WI38 (cell line): Measurements from ENCODE around the gene RAB36.

Experiments
- H3K4me3 ChIP-seq: 2 replicates; pipeline ENCODE4 v1.5.1; 2011; ENCODE audit warnings: low read depth, mild to moderate bottlenecking, control low read depth, low read length
- CTCF ChIP-seq: IDR thresholded peaks from 2 replicates; pipeline ENCODE4 v1.5.1; 2012; ENCODE audit warnings: low read depth, mild to moderate bottlenecking, control low read depth, low read length

The RAB36 gene

GRCh38 chr22:23157560-23158515, 12.6 kb downstream of the RAB36 start:
- no peak for TF ChIP-seq CTCF
- no peak overlapping the region for H3K4me3 ChIP-seq

DNA sequence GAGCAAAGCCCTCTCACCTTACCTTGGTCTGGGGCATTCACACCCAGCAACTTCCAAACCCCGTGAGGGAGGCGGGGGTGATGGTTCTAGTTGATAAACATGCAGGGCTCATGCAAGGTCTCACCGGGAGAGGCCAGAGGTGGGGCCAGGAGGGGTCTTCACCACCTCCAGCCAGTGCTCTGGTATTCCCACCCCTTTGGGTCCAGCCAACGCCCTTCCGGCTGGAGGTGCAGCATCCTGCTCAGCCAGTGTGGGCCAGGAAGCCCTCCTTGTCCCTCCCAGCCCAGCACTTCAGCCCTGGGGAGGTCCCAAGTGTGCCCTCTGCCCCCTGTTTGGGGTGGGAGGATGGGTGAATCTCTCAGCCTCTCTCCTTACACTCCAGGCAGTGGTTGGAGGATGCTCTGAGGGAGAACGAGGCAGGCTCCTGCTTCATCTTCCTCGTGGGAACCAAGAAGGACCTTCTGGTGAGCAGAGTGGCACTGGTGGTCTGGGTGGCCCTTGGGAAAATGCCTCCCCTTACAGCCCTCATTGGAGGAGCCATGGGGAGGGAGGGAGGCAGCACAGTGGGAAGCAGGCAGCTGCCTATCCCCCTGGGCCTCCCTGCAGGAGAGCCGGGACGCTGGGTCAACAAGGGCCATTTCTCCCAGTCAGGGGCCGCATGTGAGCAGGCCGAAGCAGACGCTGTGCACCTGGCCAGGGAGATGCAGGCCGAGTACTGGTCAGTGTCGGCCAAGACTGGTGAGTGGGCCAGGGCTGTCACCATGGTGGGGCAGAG, 13.4 kb downstream of the RAB36 start:
- no peak for TF ChIP-seq CTCF
- no peak overlapping the region for H3K4me3 ChIP-seq

- no peak for TF ChIP-seq CTCF
- no peak overlapping the region for H3K4me3 ChIP-seq
Observed at GRCh38 chr22:23159291-23159630, 14.0 kb downstream of the RAB36 start.

- no peak overlapping the region for H3K4me3 ChIP-seq
- no peak for TF ChIP-seq CTCF
Observed at GRCh38 chr22:23161029-23161428, 15.8 kb downstream of the RAB36 start.

GRCh38 chr22:23161574-23161973, 16.3 kb downstream of the RAB36 start:
- TF ChIP-seq CTCF: no peak
- H3K4me3 ChIP-seq: no peak overlapping the region

DNA sequence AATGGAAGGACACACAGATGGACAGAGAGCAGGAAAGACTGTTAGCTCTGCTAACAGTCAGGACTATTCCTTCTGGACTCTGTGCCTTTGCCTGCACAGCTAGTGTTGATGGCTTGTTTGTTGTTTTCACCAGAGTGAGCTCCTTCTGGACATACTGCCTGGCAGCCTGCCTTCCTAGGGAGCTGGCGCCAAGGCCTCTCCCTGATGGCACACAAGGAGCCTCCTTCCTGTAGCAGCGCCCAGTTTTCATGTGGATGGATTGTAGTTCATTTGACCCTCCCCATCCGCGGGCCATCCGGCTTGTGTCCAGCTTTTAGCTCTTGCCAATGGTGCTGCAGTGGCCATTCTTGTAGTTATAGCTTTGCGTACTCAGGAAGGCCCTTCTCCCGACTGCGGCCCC, 18.4 kb downstream of the RAB36 start:
- TF ChIP-seq CTCF: no peak

GRCh38 chr22:23164091-23164490, 18.8 kb downstream of the RAB36 start:
- H3K4me3 ChIP-seq: no peak overlapping the region
- no peak for TF ChIP-seq CTCF

More for the DNA sequence above, 18.4 kb downstream of the RAB36 start:
- no peak overlapping the region for H3K4me3 ChIP-seq
